HEK293T (cell line): Measurements from ENCODE around the gene MYBPC2.

ENCODE experiments used
- CTCF ChIA-PET: fragments of 350-600 bp; formaldehyde crosslinking; extraction: SDS; loops from one replicate; lab custom pipeline; 2021; ENCODE audit warnings: antibody characterized with exemption, inconsistent platforms; lab: Yijun Ruan, JAX
- POLR2A ChIA-PET: fragments of 350-600 bp; formaldehyde crosslinking; extraction: SDS; loops from one replicate; lab custom pipeline; 2020; ENCODE audit warnings: antibody characterized with exemption, inconsistent platforms; lab: Yijun Ruan, JAX
- DNase-seq: peaks from one replicate; pipeline ENCODE4 v3.0.0; 2012; ENCODE audit warnings: mixed read lengths; ENCODE audit errors: extremely low spot score
- ARNT ChIP-seq: fragments of 450-650 bp; IDR thresholded peaks from 2 replicates; pipeline ENCODE4 v1.6.1; 2017; ENCODE audit warnings: mild to moderate bottlenecking
- BHLHE40 ChIP-seq: fragments of 450-650 bp; IDR thresholded peaks from 2 replicates; pipeline ENCODE4 v1.6.1; 2016; ENCODE audit warnings: mild to moderate bottlenecking, moderate library complexity, borderline replicate concordance
- CTBP1 ChIP-seq: fragments of 450-650 bp; IDR thresholded peaks from 2 replicates; pipeline ENCODE4 v1.6.1; 2016; ENCODE audit warnings: borderline replicate concordance
- ELF4 ChIP-seq: fragments of 450-650 bp; IDR thresholded peaks from 2 replicates; pipeline ENCODE4 v1.6.1; 2017; ENCODE audit warnings: antibody characterized with exemption
- FOXA1 ChIP-seq: fragments of 450-650 bp; IDR thresholded peaks from 2 replicates; pipeline ENCODE4 v1.6.1; 2016; ENCODE audit warnings: mild to moderate bottlenecking
- FOXK2 ChIP-seq: fragments of 450-650 bp; IDR thresholded peaks from 2 replicates; pipeline ENCODE4 v1.6.1; 2016; ENCODE audit warnings: mild to moderate bottlenecking
- FOXM1 ChIP-seq: fragments of 450-650 bp; IDR thresholded peaks from 2 replicates; pipeline ENCODE4 v1.6.1; 2017; ENCODE audit warnings: mild to moderate bottlenecking, borderline replicate concordance
- HDGF ChIP-seq: fragments of 450-650 bp; IDR thresholded peaks from 2 replicates; pipeline ENCODE4 v1.6.1; 2017; ENCODE audit warnings: antibody characterized with exemption, borderline replicate concordance
- L3MBTL2 ChIP-seq: fragments of 450-650 bp; conservative IDR thresholded peaks from 2 replicates; pipeline ENCODE4 v1.6.1; 2016; ENCODE audit warnings: mild to moderate bottlenecking
- LEF1 ChIP-seq: fragments of 450-650 bp; IDR thresholded peaks from 2 replicates; pipeline ENCODE4 v1.6.1; 2017; ENCODE audit warnings: mild to moderate bottlenecking, borderline replicate concordance
- NFRKB ChIP-seq: fragments of 450-650 bp; IDR thresholded peaks from 2 replicates; pipeline ENCODE4 v1.6.1; 2016; ENCODE audit warnings: mild to moderate bottlenecking, moderate library complexity
- SP1 ChIP-seq: fragments of 450-650 bp; IDR thresholded peaks from 2 replicates; pipeline ENCODE4 v1.6.1; 2017
- SUZ12 ChIP-seq: fragments of 450-650 bp; IDR thresholded peaks from 2 replicates; pipeline ENCODE4 v1.6.1; 2016; ENCODE audit warnings: mild to moderate bottlenecking
- TARDBP ChIP-seq: fragments of 450-650 bp; IDR thresholded peaks from 2 replicates; pipeline ENCODE4 v1.6.1; 2016
- ZNF384 ChIP-seq: fragments of 450-650 bp; IDR thresholded peaks from 2 replicates; pipeline ENCODE4 v1.6.1; 2016
- TF ChIP-seq, protein P1 (sequence below): fragments of 450-650 bp; IDR thresholded peaks from 2 replicates; pipeline ENCODE4 v1.6.1; 2016

MYBPC2 gene

DNA sequence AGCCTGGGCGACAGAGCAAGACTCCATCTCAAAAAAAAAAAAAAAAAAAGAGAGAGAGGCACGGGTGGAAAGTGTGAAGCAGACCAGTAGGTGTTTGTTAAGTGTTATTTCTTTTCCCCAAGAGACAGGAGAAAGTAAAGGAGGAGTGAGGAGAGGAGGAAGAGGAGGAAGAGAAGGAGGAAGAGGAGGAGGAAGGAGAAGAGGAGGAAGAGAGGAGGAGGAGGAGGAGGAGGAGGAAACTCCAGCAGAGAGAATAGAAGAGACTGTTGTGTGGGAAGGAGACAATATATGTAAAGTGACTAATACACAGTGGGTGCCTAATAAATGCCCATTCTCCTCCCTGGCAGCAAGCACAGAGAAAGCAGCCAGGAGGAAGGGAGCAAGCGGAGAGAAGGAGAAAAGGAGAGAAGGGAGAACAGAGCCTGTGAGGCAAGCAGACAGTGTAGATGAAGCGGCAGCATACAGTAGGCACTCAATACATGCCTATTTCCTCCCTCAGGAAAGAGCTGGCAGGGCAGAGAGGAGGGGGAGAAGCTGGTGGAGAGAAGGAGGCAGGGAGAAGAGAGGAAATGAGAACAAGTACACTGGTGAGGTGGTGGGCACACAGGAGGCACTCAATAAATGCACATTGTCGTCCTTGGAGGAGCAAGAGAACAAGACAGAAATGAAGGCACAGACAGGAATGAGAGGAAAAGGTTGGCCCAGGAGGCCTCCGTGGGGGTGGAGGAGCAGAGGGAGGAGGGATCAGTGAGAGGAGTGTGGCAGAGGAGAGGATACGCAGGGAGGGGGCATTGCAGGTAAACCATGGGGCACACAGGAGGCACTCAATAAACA, 61.7 kb downstream of the MYBPC2 start:
- DNase-seq, result no peak
- POLR2A ChIA-PET, result no interaction called here
- CTCF ChIA-PET, result interaction anchor here (0.7 kb wide), 1 partner anchor 32 kb away, joined by 3 read pairs; no protein-coding TSS in a partner anchor
- no peak for TF ChIP-seq FOXK2
- no peak for TF ChIP-seq L3MBTL2
- TF ChIP-seq SUZ12, result no peak
- TF ChIP-seq, protein P1, sequence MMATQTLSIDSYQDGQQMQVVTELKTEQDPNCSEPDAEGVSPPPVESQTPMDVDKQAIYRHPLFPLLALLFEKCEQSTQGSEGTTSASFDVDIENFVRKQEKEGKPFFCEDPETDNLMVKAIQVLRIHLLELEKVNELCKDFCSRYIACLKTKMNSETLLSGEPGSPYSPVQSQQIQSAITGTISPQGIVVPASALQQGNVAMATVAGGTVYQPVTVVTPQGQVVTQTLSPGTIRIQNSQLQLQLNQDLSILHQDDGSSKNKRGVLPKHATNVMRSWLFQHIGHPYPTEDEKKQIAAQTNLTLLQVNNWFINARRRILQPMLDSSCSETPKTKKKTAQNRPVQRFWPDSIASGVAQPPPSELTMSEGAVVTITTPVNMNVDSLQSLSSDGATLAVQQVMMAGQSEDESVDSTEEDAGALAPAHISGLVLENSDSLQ, result no peak

DNA sequence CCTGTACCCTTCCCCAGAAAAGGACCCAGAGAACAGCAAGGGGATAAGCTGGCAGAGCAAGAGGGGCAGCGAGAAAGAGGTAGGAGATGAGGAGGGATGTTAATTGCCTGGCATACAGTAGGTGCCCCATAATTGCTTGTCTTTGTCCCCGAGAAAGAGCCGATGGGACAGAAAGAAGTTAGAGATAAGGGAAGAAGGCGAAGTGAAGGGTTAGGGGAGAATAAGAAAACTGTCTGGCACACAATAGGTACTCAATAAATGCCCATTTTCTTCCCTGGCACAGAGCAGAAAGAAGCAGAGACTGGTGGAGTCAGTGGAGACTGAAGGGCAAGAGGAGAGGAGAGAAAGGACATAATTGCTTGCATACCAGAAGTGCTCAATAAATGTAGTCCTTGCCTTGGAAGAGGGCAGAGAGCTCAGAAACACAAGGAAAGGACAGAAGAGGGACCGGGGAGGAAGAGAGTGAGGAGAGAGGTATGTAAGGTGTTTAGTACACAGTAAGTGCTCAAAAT, 62.4 kb downstream of the MYBPC2 start:
- POLR2A ChIA-PET, result no interaction called here
- DNase-seq, result no peak
- TF ChIP-seq FOXM1, result no peak
- TF ChIP-seq LEF1, result no peak
- no peak for TF ChIP-seq ARNT
- no peak for TF ChIP-seq TARDBP
- TF ChIP-seq ELF4, result no peak
- no peak for TF ChIP-seq CTBP1
- CTCF ChIA-PET, result no interaction called here

DNA sequence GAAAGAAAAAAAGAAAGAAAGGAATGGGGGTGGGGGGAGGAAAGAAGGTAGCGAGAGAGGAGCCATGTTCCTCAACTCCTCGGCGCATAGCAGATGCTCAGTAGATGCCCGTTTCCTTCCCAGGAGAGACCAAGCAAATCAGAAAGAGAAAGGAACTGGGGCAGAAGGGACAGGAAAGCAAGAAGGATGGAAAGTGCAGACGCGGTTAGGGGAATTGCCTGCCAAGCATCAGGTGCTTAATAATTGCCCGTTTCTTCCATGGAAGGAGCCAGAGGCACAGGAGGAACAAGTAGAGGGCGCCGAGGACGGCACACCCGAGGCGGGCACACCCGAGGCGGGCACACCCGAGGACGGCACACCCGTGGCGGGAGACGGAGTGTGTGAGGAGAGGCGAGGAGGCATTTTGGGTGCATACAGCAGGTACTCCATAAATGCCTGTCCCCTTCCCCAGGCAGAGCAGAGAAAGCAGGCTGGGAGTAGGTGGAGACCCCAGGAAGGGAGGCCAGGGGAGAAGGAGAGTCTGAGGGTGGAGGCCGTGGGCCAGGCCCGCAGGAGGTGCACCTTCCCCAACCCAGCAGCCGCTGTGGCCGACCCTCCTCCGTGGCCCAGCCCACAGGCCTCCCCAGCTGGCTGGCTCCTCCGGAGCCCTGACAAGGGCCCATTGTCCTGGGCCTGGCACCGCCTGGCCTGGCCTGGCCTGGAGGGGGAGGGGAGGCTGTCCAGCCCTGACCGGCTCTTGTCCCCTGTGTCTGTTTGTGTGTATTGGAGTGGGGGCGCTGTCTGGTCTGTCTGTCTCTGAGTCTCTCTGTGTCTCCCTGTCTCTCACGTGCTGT, 63.7 kb downstream of the MYBPC2 start:
- CTCF ChIA-PET, result interaction anchor here (0.7 kb wide), 1 partner anchor 173 kb away, joined by 3 read pairs; no protein-coding TSS in a partner anchor
- no peak for DNase-seq
- POLR2A ChIA-PET, result interaction anchor here (1.1 kb wide), 1 partner anchor 15 kb away, joined by 4 read pairs; the partner anchor contains the start of gene JOSD2
- TF ChIP-seq, protein P1, result no peak
- no peak for TF ChIP-seq FOXK2
- no peak for TF ChIP-seq ARNT

DNA sequence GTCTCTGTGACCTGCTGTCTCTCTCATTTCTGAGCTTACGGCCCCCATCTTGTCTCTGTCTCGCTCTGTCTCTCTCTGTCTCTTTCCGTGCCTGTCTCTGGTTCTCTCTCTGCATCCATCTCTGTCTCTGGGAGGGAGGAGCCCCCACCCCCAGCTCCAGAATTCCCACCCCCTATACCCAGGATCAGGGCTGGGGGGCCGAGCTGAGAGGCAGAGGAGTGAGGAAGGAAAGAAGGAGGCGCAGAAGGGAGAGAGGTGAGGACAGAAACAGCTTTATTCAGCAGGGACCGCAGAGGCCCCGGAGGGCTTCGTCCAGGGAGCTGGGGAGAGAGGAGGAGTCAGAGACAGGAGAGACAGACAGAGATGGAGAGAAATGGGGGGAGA, 64.3 kb downstream of the MYBPC2 start:
- CTCF ChIA-PET, result no interaction called here
- DNase-seq, result no peak
- POLR2A ChIA-PET, result interaction anchor here (1.1 kb wide), 1 partner anchor 14 kb away, joined by 4 read pairs; the partner anchor contains the start of gene JOSD2
- TF ChIP-seq ZNF384 (no peak), HDGF (no peak), FOXK2 (no peak), ARNT (no peak), FOXM1 (no peak), L3MBTL2 (no peak), FOXA1 (no peak), CTBP1 (no peak), TARDBP (no peak), LEF1 (no peak), SP1 (no peak), ELF4 (no peak), SUZ12 (no peak)
- TF ChIP-seq, protein P1, result no peak

DNA sequence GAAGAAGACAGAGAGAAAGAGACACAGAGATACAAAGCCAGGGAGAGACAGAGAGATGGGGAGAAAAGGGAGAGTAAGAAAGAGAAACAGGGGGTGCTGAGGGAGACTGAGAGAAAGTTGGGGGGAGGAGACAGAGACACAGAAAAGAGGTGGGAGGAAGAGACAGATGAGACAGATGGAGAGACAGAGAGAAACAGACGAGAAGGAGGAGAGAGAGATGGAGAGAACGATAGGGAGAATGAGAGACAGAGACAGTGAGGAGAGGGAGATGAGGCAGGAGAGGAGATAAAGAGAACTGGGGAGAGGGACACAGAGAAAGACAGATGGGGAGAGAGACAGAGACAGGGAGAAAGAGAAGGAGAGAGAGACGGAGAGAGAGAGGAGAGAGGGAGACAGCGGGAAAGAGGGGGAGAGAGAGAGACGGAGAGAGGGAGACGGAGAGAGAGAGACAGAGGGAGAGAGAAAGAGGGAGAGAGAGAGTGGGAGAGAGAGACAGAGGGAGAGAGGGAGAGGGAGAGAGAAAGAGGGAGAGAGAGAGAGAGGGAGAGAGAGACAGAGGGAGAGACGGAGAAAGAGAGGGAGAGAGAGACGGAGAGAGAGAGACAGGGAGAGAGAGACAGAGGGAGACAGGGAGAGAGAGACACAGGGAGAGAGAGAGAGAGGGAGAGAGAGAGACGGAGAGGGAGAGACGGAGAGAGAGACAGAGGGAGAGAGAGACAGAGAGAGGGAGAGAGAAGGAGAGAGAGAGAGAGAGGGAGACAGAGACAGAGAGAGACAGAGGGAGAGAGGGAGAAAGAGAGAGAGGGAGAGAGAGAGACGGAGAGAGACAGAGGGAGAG, 65.7 kb downstream of the MYBPC2 start:
- TF ChIP-seq NFRKB (no peak), ZNF384 (no peak), FOXK2 (no peak), L3MBTL2 (no peak), FOXM1 (no peak), SUZ12 (no peak), CTBP1 (no peak), HDGF (no peak), SP1 (no peak), ELF4 (no peak), LEF1 (no peak), FOXA1 (no peak), BHLHE40 (no peak), TARDBP (no peak), ARNT (no peak)
- TF ChIP-seq, protein P1, result no peak
- CTCF ChIA-PET, result no interaction called here
- POLR2A ChIA-PET, result no interaction called here
- no peak for DNase-seq
